ENCODE data around the gene GLYR1.

DNA sequence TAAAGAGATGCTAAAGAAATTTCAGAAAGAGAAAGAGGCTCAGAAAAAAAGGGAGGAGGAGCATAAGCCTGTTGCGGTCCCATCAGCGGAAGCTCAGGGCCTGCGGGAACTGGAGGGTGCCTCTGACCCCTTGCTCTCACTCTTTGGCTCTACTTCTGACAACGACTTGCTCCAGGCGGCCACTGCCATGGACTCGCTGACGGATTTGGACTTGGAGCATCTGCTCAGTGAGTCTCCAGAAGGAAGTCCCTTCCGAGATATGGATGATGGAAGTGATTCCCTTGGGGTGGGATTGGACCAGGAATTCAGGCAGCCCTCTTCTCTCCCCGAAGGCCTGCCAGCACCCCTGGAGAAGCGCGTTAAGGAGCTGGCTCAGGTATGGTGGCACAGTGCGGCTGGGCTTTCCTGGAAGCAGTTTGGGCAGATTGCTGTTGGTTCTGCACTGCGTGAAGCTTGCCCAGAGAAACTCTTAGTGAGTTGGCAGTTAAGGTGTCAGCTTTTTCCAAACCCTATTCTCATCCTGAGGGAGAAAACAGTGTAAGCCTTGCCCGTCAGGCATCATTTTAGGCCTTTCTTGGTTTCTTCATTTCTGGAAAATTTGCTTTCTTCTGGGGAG, 13.7 kb upstream of the GLYR1 start:
- TF ChIP-seq, protein P1, sequence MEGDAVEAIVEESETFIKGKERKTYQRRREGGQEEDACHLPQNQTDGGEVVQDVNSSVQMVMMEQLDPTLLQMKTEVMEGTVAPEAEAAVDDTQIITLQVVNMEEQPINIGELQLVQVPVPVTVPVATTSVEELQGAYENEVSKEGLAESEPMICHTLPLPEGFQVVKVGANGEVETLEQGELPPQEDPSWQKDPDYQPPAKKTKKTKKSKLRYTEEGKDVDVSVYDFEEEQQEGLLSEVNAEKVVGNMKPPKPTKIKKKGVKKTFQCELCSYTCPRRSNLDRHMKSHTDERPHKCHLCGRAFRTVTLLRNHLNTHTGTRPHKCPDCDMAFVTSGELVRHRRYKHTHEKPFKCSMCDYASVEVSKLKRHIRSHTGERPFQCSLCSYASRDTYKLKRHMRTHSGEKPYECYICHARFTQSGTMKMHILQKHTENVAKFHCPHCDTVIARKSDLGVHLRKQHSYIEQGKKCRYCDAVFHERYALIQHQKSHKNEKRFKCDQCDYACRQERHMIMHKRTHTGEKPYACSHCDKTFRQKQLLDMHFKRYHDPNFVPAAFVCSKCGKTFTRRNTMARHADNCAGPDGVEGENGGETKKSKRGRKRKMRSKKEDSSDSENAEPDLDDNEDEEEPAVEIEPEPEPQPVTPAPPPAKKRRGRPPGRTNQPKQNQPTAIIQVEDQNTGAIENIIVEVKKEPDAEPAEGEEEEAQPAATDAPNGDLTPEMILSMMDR (IDR thresholded peaks at IDR 0.05), result no peak
- no peak for TF ChIP-seq POLR2A (IDR thresholded peaks at IDR 0.05)
